ENCODE measurements around the gene NCKAP5.

The NCKAP5 gene

GRCh38 chr2:133438026-133438425 lies 130.2 kb downstream of the NCKAP5 start:
- no peak overlapping the region for H3K4me3 ChIP-seq (ENCODE audit: insufficient read length, low read depth)
- no peaks in the 10 kb centered on the region for H3K4me1 ChIP-seq (ENCODE audit: insufficient read depth, insufficient read length)
- no peak for DNase-seq (ENCODE audit: low read depth, low spot score)
- no peaks in the 10 kb centered on the region for H3K9me3 ChIP-seq (ENCODE audit: insufficient read depth, low read length)
- H3K9ac ChIP-seq (ENCODE audit: insufficient read length, low read depth), result no peak overlapping the region
- H3K36me3 ChIP-seq (ENCODE audit: insufficient read depth, insufficient read length, low read length), result no peaks in the 10 kb centered on the region
- TF ChIP-seq SUZ12 (IDR thresholded peaks at IDR 0.05; ENCODE audit: extremely low read depth, insufficient read depth, insufficient read length), result no peak
- TF ChIP-seq YY1 (IDR thresholded peaks at IDR 0.05; ENCODE audit: insufficient read depth, insufficient read length), result no peak
- H3K27me3 ChIP-seq (ENCODE audit: insufficient read depth, insufficient read length), result no peaks in the 10 kb centered on the region

DNA sequence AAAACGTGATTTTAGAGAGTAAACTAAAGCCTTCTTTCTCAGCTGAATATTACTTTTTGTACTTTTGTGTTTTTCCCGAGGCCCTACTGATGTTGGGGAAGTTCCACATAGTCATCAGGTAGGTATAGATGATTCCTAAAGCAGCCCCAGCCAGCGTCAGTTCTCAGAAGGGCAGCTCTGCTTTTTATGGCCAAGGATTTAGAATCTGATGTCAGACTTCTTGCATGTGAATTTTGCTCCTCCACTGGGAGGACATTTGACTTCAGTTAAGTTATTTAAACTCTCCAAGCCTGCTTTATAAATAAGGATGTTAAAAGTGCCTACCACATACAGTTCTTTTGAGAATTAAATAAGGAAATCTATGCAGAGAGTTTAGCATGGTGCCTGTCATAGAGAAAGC lies 130.8 kb downstream of the NCKAP5 start:
- Histone ChIP-seq H3K9me3 (ENCODE audit: insufficient read depth, low read length) (no peaks in the 10 kb centered on the region), H3K36me3 (ENCODE audit: insufficient read depth, insufficient read length, low read length) (no peaks in the 10 kb centered on the region), H3K4me1 (ENCODE audit: insufficient read depth, insufficient read length) (no peaks in the 10 kb centered on the region), H3K4me3 (ENCODE audit: insufficient read length, low read depth) (no peak overlapping the region), H3K27me3 (ENCODE audit: insufficient read depth, insufficient read length) (no peaks in the 10 kb centered on the region), H3K9ac (ENCODE audit: insufficient read length, low read depth) (no peak overlapping the region)
- TF ChIP-seq ZNF274 (IDR thresholded peaks at IDR 0.05; ENCODE audit: low read depth, low read length) (no peak), SUZ12 (IDR thresholded peaks at IDR 0.05; ENCODE audit: extremely low read depth, insufficient read depth, insufficient read length) (no peak), YY1 (IDR thresholded peaks at IDR 0.05; ENCODE audit: insufficient read depth, insufficient read length) (no peak)
- DNase-seq (ENCODE audit: low read depth, low spot score), result no peak

DNA sequence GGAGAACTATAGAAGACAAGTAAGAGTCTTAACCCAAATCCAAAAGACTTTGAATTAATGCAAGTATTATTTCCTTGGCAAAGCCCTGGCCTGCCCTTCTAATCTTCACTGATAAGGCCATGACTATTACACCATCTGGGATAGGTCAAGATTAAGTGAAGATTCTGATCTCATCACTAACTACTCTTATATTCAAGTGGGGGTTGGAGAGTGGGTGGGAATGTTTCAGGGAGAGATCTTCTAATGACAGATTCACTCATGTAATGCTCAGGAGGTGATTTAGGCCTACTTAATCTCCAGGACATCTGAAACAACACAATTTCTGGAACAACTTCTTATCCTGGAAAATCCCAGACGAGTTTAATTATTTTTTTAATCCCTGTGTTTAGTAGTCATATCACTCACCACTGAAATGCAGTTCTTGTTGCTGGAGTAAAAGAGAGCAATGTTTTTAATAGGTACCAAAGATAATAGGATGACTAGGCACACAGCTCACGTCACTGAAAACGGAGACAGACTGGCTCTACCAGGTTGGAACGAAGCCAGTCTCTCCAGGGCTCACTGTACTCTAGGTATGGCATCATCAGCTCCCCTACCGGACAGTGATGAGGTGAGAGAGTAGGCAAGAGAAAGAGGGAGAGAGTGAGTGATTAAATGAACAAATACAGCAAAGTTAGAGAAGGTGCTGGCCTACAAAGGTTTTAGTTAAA lies 133.1 kb downstream of the NCKAP5 start:
- TF ChIP-seq YY1 (IDR thresholded peaks at IDR 0.05; ENCODE audit: insufficient read depth, insufficient read length) (no peak), ZNF274 (IDR thresholded peaks at IDR 0.05; ENCODE audit: low read depth, low read length) (no peak), SUZ12 (IDR thresholded peaks at IDR 0.05; ENCODE audit: extremely low read depth, insufficient read depth, insufficient read length) (no peak)
- Histone ChIP-seq H3K9me3 (ENCODE audit: insufficient read depth, low read length) (no peaks in the 10 kb centered on the region), H3K4me1 (ENCODE audit: insufficient read depth, insufficient read length) (no peaks in the 10 kb centered on the region), H3K27me3 (ENCODE audit: insufficient read depth, insufficient read length) (no peaks in the 10 kb centered on the region), H3K36me3 (ENCODE audit: insufficient read depth, insufficient read length, low read length) (no peaks in the 10 kb centered on the region), H3K4me3 (ENCODE audit: insufficient read length, low read depth) (no peak overlapping the region), H3K9ac (ENCODE audit: insufficient read length, low read depth) (no peak overlapping the region)
- no peak for DNase-seq (ENCODE audit: low read depth, low spot score)

DNA sequence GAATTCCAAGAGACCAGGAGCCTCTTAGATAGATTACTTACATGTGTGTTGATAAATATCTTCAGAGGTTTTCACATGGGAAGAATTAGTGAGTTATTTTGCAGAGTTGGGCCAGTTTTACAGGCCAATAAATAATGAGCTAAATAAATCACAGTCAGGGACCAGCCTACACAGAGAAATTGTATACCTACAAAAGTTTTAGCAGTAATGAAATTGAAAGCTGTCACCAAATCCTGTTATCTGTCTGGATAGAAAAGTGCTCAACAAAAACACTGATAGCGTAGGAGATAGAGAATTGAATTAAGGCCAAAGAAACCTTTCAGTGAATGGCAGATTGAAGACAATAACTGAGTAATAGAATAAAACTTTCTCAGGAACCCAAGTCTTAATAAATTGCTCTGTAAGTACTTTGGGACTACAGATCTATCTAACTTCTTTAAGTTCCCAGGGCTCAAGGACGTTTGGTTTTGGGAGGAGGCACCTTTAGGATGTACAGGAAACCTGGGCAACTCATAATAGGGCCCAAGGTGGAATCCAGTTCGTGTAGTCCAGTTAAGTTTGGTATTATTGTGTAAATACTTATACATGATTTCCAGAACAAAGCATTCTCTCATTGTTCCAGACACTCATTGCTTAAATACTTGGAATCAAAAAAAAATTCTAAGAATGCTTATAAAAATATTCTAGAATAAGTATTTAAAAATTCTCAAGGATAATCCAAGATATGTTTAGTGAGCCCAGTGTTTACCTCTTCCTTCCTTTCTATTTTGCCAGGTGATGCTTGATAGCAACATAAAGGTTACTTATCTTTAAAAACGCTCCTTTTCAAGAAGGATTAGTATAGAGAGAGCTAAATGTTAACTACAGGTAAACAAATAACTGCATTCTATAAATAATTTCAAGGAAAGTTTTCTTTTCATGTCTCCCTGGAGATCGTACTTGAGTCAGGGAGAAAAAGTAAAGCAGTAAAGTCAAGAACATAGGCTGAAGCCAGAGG lies 134.5 kb downstream of the NCKAP5 start:
- Histone ChIP-seq H3K36me3 (ENCODE audit: insufficient read depth, insufficient read length, low read length) (no peaks in the 10 kb centered on the region), H3K9ac (ENCODE audit: insufficient read length, low read depth) (no peak overlapping the region), H3K4me3 (ENCODE audit: insufficient read length, low read depth) (no peak overlapping the region), H3K9me3 (ENCODE audit: insufficient read depth, low read length) (peaks cover 11% of the 10 kb centered on the region; the same call in 1 of the 2 replicates), H3K4me1 (ENCODE audit: insufficient read depth, insufficient read length) (no peaks in the 10 kb centered on the region), H3K27me3 (ENCODE audit: insufficient read depth, insufficient read length) (no peaks in the 10 kb centered on the region)
- TF ChIP-seq ZNF274 (IDR thresholded peaks at IDR 0.05; ENCODE audit: low read depth, low read length) (no peak), SUZ12 (IDR thresholded peaks at IDR 0.05; ENCODE audit: extremely low read depth, insufficient read depth, insufficient read length) (no peak), YY1 (IDR thresholded peaks at IDR 0.05; ENCODE audit: insufficient read depth, insufficient read length) (no peak)
- no peak for DNase-seq (ENCODE audit: low read depth, low spot score)

- TF ChIP-seq YY1 (IDR thresholded peaks at IDR 0.05; ENCODE audit: insufficient read depth, insufficient read length) (no peak), ZNF274 (IDR thresholded peaks at IDR 0.05; ENCODE audit: low read depth, low read length) (no peak), SUZ12 (IDR thresholded peaks at IDR 0.05; ENCODE audit: extremely low read depth, insufficient read depth, insufficient read length) (no peak)
- H3K4me1 ChIP-seq (ENCODE audit: insufficient read depth, insufficient read length), result no peaks in the 10 kb centered on the region
- no peak for DNase-seq (ENCODE audit: low read depth, low spot score)
These were observed 135.5 kb downstream of the NCKAP5 start for GRCh38 chr2:133432778-133433177.

GRCh38 chr2:133431289-133431688 lies 137.0 kb downstream of the NCKAP5 start:
- TF ChIP-seq YY1 (IDR thresholded peaks at IDR 0.05; ENCODE audit: insufficient read depth, insufficient read length), result no peak
- no peak for TF ChIP-seq SUZ12 (IDR thresholded peaks at IDR 0.05; ENCODE audit: extremely low read depth, insufficient read depth, insufficient read length)
- no peak for TF ChIP-seq ZNF274 (IDR thresholded peaks at IDR 0.05; ENCODE audit: low read depth, low read length)
- Histone ChIP-seq H3K27me3 (ENCODE audit: insufficient read depth, insufficient read length) (no peaks in the 10 kb centered on the region), H3K9me3 (ENCODE audit: insufficient read depth, low read length) (peaks cover 11% of the 10 kb centered on the region; the same call in 1 of the 2 replicates), H3K4me1 (ENCODE audit: insufficient read depth, insufficient read length) (no peaks in the 10 kb centered on the region), H3K36me3 (ENCODE audit: insufficient read depth, insufficient read length, low read length) (no peaks in the 10 kb centered on the region), H3K9ac (ENCODE audit: insufficient read length, low read depth) (no peak overlapping the region), H3K4me3 (ENCODE audit: insufficient read length, low read depth) (no peak overlapping the region)
- no peak for DNase-seq (ENCODE audit: low read depth, low spot score)

More at GRCh38 chr2:133432778-133433177, 135.5 kb downstream of the NCKAP5 start:
- Histone ChIP-seq H3K27me3 (ENCODE audit: insufficient read depth, insufficient read length) (no peaks in the 10 kb centered on the region), H3K4me3 (ENCODE audit: insufficient read length, low read depth) (no peak overlapping the region), H3K9me3 (ENCODE audit: insufficient read depth, low read length) (peaks cover 11% of the 10 kb centered on the region; the same call in 1 of the 2 replicates), H3K9ac (ENCODE audit: insufficient read length, low read depth) (no peak overlapping the region), H3K36me3 (ENCODE audit: insufficient read depth, insufficient read length, low read length) (no peaks in the 10 kb centered on the region)

DNA sequence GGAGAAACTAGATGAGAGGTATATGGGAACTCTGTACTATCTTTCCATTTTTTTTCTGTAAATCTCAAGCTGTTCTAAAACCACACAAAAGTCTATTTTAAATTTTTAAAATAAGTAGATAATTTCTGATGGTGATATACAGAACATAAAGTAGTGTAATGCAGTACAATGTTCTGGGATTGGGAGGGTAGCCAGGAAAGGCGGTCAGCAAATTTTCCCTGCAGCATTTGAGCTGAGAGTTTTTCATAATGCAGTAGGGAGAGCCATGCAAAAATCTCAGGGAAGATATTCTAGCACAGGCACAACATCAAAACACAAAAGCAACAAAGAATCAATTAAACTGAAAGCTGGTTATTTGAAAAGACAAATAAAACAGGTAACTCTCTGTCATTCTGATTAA lies 141.5 kb downstream of the NCKAP5 start:
- Histone ChIP-seq H3K9ac (ENCODE audit: insufficient read length, low read depth) (no peak overlapping the region), H3K4me1 (ENCODE audit: insufficient read depth, insufficient read length) (peaks cover 3% of the 10 kb centered on the region), H3K36me3 (ENCODE audit: insufficient read depth, insufficient read length, low read length) (no peaks in the 10 kb centered on the region), H3K9me3 (ENCODE audit: insufficient read depth, low read length) (peaks cover 11% of the 10 kb centered on the region; the same call in 1 of the 2 replicates), H3K27me3 (ENCODE audit: insufficient read depth, insufficient read length) (no peaks in the 10 kb centered on the region), H3K4me3 (ENCODE audit: insufficient read length, low read depth) (no peak overlapping the region)
- TF ChIP-seq ZNF274 (IDR thresholded peaks at IDR 0.05; ENCODE audit: low read depth, low read length) (no peak), SUZ12 (IDR thresholded peaks at IDR 0.05; ENCODE audit: extremely low read depth, insufficient read depth, insufficient read length) (no peak), YY1 (IDR thresholded peaks at IDR 0.05; ENCODE audit: insufficient read depth, insufficient read length) (no peak)
- no peak for DNase-seq (ENCODE audit: low read depth, low spot score)

Data from NT2/D1 (cell line).